HL-60 (cell line): ENCODE data around the gene TBL3.

ENCODE experiments used
- DNase-seq, 2 experiments: peaks; one replicate each; pipeline ENCODE4 v3.0.0-alpha.2; 2010 to 2020; ENCODE audit warnings: low read depth in 1 of 2, low spot score in 1 of 2
- H3K27ac ChIP-seq: fragments of 250-450 bp; sonication (Bioruptor Pico); replicated peaks from 2 replicates; pipeline ENCODE4 v1.5.1; 2020; ENCODE audit warnings: mild to moderate bottlenecking, moderate library complexity
- H3K27me3 ChIP-seq: fragments of 250-450 bp; sonication (Bioruptor Pico); 2 replicates; pipeline ENCODE4 v1.5.1; 2021; ENCODE audit warnings: mild to moderate bottlenecking, moderate library complexity; ENCODE audit not compliant: insufficient read depth, poor library complexity, severe bottlenecking
- H3K4me3 ChIP-seq: replicated peaks from 2 replicates; pipeline ENCODE4 v1.5.1; 2011; ENCODE audit warnings: mild to moderate bottlenecking, control low read depth, low read length; ENCODE audit not compliant: insufficient read depth
- GABPA ChIP-seq: IDR thresholded peaks from 2 replicates; pipeline ENCODE4 v1.6.1; 2012; ENCODE audit warnings: low read depth
- POLR2AphosphoS5 ChIP-seq: IDR thresholded peaks from 2 replicates; pipeline ENCODE4 v1.6.1; 2012; ENCODE audit warnings: low read depth
- SPI1 ChIP-seq: IDR thresholded peaks from 2 replicates; pipeline ENCODE4 v1.6.1; 2012; ENCODE audit warnings: low read depth, mild to moderate bottlenecking, borderline replicate concordance
- TF ChIP-seq, protein P1 (sequence below): IDR thresholded peaks from one replicate; pipeline ENCODE4 v1.5.1; 2011; ENCODE audit warnings: low read length, control low read depth, inconsistent platforms; ENCODE audit not compliant: insufficient read depth
- TF ChIP-seq, protein P2 (sequence below): IDR thresholded peaks from 2 replicates; pipeline ENCODE4 v1.6.1; 2012; ENCODE audit warnings: low read depth; ENCODE audit not compliant: insufficient replicate concordance

The TBL3 gene

DNA sequence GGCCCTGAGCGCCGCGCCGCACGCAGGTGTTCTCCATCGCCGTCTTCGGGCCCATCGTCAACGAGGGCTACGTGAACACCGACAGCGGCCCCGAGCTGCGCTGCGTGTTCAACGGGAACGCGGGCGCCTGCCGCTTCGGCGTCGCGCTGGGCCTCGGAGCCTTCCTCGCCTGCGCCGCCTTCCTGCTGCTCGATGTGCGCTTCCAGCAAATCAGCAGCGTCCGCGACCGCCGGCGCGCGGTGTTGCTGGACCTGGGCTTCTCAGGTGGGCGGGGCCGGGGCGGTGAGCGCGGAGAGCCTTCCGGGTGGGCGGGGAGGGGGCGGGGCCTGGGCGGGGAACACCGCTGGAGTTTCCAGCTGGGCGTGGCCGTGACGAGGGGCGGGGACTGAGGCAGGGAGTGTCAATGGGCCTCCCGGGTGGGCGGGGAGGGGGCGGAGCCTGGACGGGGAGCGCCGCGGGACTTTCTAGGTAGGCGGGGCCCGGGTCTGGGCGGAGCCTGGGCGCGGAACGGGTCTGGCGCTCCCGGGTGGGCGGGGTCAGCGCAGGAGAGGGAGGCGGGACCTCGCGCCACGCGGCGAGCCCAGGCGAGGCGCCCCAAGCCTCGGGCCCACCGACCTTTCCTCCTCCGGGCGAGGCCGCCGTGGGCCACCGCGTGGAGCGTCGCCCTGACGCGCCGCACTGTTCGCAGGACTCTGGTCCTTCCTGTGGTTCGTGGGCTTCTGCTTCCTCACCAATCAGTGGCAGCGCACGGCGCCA, 20.3 kb downstream of the TBL3 start:
- peak; percentile 78 to 93 for DNase-seq
- Histone ChIP-seq H3K4me3 (peak overlapping the region; percentile 29), H3K27ac (no peak overlapping the region), H3K27me3 (peaks cover 26% of the 10 kb centered on the region)
- TF ChIP-seq SPI1 (no peak), GABPA (no peak), POLR2AphosphoS5 (no peak)
- TF ChIP-seq, protein P1, sequence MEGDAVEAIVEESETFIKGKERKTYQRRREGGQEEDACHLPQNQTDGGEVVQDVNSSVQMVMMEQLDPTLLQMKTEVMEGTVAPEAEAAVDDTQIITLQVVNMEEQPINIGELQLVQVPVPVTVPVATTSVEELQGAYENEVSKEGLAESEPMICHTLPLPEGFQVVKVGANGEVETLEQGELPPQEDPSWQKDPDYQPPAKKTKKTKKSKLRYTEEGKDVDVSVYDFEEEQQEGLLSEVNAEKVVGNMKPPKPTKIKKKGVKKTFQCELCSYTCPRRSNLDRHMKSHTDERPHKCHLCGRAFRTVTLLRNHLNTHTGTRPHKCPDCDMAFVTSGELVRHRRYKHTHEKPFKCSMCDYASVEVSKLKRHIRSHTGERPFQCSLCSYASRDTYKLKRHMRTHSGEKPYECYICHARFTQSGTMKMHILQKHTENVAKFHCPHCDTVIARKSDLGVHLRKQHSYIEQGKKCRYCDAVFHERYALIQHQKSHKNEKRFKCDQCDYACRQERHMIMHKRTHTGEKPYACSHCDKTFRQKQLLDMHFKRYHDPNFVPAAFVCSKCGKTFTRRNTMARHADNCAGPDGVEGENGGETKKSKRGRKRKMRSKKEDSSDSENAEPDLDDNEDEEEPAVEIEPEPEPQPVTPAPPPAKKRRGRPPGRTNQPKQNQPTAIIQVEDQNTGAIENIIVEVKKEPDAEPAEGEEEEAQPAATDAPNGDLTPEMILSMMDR = no peak
- TF ChIP-seq, protein P2, sequence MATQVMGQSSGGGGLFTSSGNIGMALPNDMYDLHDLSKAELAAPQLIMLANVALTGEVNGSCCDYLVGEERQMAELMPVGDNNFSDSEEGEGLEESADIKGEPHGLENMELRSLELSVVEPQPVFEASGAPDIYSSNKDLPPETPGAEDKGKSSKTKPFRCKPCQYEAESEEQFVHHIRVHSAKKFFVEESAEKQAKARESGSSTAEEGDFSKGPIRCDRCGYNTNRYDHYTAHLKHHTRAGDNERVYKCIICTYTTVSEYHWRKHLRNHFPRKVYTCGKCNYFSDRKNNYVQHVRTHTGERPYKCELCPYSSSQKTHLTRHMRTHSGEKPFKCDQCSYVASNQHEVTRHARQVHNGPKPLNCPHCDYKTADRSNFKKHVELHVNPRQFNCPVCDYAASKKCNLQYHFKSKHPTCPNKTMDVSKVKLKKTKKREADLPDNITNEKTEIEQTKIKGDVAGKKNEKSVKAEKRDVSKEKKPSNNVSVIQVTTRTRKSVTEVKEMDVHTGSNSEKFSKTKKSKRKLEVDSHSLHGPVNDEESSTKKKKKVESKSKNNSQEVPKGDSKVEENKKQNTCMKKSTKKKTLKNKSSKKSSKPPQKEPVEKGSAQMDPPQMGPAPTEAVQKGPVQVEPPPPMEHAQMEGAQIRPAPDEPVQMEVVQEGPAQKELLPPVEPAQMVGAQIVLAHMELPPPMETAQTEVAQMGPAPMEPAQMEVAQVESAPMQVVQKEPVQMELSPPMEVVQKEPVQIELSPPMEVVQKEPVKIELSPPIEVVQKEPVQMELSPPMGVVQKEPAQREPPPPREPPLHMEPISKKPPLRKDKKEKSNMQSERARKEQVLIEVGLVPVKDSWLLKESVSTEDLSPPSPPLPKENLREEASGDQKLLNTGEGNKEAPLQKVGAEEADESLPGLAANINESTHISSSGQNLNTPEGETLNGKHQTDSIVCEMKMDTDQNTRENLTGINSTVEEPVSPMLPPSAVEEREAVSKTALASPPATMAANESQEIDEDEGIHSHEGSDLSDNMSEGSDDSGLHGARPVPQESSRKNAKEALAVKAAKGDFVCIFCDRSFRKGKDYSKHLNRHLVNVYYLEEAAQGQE = no peak

DNA sequence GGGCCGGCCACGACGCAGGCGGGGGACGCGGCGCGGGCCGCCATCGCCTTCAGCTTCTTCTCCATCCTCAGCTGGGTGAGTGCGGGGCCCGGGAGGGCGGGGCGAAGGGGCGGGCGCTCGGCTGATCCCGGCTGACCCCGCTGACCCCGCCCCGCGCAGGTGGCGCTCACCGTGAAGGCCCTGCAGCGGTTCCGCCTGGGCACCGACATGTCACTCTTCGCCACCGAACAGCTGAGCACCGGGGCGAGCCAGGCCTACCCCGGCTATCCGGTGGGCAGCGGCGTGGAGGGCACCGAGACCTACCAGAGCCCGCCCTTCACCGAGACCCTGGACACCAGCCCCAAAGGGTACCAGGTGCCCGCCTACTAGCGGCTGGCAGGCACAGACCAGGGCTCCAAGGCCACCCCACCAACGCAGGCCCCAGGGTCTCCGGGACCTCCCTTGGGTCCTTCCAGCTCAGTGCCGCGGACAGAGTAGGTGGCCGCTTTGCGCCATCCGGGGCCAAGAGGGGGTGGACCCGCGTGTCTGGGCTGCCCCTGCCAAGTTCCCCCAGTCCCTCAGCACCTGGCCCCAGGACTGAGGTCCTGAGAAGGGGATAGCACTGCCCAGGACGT, 21.0 kb downstream of the TBL3 start:
- Histone ChIP-seq H3K27me3 (peaks cover 26% of the 10 kb centered on the region), H3K4me3 (no peak overlapping the region), H3K27ac (no peak overlapping the region)
- TF ChIP-seq, protein P1 = no peak
- TF ChIP-seq GABPA = no peak
- TF ChIP-seq, protein P2 = no peak
- no peak for TF ChIP-seq POLR2AphosphoS5
- no peak for TF ChIP-seq SPI1
- no peak for DNase-seq

DNA sequence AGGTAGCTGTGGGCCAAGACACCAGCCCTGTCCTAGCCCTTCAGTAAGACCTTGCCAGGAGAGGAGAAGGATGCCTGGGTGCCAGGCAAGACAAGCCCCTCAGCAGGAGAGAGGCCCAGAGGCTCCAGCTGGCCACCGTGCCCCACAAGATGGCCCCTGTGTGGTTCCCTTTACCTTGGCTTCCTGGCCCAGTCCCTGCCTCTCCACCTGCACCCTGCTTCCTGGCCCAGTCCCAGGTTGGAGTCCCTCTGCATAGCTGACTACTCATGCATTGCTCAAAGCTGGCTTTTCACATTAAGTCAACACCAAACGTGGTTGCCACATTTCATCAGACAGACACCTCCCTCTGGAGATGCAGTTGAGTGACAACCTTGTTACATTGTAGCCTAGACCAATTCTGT, 21.9 kb downstream of the TBL3 start:
- H3K27ac ChIP-seq = no peak overlapping the region
- peak in 1 of 2 experiments; percentile 33 for DNase-seq
- no peak overlapping the region for H3K4me3 ChIP-seq
- H3K27me3 ChIP-seq = peaks cover 25% of the 10 kb centered on the region
- TF ChIP-seq SPI1 (no peak), GABPA (no peak), POLR2AphosphoS5 (no peak)
- TF ChIP-seq, protein P1 = no peak
- TF ChIP-seq, protein P2 = no peak
